ENCODE measurements around the gene SMURF1.

Gene SMURF1

DNA sequence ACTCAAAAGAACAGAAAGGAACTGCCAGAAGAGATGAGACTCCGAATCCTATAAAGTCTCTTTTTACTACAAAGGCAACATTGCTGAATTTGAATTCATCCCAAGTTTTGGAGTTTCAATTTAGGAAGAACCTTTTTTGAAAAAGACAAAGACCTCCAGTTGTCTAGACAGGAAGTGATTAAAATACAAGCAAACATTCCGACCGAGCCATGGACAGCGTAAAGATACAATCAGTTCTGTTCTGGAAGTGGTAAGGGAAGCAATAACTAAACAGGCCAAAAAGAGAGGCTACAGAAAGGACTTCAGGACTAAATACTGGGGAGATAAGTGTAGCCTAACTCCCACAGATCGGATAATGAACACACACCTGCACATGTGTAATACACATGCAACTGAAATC, 101.0 kb downstream of the SMURF1 start:
- no peak for DNase-seq

DNA sequence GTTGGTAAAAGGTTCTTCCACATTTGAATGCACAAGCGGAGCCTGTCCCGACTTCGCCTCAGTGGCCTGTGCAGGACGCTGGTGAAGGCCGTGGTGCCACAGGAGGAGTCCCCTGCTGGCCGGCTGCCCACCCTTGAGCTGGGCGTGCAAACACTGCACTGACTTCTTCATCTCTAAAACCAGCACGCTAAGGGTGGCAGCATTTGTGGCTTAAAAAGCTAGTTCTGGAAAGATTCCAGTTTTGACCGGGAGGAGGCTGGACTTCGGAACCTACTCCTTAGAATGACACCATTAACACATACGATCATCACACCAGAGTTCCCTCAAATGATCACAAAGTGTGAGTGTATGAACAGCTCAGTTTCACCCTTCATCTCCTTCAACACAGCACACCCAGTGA, 102.4 kb downstream of the SMURF1 start:
- no peak for DNase-seq

DNA sequence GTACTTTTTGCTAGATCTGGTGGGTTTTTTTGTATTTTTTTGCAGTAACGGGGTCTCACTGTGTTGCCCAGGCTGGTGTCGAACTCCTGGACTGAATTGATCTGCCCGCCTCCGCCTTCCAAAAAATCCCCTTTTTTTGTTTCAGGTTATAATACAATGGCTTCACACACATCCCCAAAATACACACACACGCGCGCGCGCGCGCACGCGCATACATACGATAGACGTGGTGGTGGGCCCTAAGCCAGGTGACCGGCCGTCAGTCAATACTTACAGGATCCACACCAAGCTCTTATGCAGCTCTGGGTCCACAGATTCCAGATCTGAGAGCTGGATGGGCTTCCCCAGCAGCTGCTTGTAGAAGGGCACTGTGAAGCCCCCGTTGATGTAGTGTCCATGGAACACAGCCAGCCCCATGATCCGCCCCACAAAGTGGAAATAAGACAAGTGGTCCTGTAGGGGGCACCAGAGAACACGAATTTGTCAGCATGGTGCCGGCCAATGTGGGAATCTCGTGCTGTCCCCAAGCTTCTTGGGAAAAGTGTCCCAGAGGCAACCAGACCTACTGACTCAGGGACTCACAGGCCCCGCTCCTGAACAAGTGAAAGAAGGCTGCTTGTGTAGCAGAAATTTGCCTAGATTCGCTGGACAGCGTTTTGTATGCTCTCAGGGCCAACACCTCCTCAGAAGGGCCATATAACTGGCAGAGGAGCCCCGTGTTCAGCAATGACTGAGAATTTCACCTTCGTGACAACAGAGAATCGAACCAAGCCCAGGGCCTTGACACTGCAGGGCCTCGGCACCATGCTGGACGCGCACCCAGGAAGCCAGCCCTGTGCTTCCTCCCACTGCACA, 103.6 kb downstream of the SMURF1 start:
- DNase-seq = peak; percentile 72

DNA sequence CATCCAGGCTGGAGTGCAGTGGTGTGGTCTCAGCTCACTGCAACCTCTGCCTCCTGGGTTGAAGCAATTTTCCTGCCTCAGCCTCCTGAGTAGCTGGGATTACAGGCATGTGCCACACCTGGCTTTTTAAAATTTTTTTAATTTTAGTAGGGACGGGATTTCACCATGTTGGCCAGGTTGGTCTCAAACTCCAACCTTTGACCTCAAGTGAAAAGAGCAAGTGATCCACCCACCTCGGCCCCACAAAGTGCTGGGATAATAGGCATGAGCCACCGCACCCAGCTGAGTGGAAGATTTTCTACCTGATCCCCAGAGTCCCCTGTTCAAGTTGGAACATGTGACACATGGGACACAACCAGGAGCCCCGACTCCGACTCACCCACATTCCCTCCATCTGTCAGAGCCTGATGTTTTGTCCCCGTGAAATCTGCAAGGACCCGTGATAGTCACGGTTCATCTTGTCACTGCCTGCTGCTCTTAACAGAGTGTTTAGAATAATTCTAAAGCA, 104.5 kb downstream of the SMURF1 start:
- no peak for DNase-seq

DNA sequence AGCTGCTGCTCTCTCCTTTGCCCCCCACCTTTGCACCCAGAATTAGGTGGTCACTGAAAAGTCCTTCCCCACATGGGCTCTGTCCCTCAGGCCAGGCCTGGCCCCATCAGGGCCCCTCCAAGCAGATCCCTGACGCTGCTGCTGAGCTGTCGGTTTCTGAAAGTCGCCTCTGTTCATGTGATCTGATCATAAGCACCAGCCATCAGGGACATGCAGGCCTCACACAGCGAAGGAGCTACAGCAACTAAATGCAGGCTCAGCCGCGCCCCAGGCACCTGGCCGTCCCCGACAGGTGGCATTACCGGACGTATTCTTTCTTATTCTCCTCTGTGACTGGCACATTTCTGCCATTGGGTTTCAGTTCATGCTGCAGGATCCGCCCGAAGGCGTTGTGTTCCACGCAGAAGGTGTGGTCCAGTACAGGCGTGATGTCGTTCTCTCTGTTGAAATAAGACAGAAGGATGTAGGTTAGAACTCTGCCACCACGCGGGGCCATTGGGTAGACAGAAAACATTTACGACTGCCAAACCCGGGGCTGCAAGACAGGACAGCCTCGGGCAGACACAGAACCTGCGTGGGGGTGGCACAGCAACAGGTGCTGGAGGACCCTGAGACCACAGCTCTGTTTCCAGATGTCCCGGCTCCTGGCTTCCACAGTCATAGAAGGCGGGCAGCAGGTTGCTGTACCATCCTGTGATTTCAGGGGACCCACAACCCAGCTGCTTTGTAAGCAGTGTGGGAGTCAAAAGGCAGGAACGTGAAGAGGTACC, 105.6 kb downstream of the SMURF1 start:
- no peak for DNase-seq

DNA sequence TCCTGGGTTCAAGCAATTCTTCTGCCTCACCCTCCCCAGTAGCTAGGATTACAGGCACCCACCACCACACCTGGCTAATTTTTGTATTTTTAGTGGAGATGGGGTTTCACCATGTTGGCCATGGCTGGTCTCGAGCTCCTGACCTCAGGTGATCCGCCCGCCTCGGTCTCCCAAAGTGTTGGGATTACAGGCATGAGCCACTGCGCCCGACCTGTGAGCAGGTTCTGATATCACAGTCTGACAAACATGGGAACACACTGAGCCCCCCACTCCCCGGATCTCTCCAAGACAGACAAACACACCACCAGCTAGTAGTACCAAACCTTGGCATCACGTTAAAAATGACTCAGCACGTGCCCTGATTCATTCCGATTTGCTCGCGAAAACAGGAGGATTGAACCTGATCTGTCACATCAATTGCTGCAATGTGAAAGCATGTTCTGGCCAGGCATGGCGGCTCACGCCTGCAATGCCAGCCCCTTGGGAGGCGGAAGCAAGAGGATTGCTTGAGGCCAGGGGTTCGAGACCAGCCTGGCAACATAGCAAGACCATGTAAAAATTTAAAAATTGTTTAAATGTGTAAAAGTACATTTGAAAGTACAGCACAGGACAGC, 106.5 kb downstream of the SMURF1 start:
- no peak for DNase-seq

DNA sequence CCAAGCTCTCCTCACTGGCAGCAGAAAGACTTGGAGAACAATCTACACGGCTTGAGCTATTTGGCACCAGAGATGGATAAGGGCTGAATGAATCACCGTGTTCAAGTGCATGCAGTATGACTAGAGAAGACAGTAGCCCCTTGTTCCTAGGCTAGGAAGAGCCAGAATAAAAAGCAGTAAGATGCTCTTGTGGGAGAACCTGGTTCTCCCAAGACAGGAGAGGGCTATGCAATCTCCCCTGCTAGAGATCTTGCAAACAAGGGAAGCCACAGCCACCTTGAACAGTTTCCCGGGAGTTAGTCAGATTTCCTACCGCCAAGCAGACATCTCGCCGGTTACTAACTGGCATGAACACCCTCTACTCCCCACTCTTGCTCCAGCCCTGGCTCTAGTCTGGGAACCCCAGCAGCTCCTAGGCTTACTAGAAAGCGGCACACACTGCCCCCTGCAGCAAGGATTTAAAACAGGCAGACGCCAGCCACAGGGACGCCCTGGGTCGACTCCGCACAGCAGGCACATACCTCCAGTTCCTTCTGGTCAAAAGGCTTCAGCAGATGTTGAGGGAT, 107.3 kb downstream of the SMURF1 start:
- DNase-seq = no peak

DNA sequence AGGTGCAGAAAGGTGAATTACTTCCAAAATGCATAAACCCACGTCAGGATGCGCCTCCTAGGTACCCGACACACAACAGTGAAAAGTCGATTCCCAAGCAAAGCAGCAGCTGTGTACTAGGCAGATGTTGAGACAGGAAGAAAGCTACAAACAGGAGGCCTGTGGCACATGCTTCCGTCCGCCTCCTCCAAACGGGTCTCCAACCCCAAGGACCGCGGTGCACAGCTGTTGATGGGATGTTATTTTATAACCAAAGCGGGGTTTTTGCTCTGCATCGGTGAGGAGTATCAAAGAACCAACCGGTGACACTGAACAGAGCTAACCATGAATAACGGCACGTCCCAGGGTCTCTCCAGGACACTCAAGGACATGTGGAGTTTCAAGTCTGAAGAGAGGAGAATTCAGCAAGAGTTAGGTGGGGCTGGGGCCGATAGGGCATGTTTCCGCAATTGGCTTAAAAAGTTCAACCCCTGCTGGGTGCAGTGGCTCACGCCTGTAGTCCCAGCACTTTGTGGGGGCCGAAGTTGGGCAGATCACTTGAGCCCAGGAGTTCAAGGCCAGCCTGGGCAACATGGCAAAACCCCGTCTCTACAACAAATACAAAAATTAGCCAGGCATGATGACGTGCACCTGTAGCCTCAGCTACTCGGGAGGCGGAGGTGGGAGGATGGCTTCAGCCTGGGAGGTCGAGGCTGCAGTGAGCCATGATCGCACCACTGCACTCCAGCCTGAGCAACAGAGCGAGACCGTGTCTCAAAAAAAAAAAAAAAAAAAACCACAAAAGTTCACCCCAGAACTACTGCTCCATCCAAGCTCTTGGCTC, 108.0 kb downstream of the SMURF1 start:
- no peak for DNase-seq

DNA sequence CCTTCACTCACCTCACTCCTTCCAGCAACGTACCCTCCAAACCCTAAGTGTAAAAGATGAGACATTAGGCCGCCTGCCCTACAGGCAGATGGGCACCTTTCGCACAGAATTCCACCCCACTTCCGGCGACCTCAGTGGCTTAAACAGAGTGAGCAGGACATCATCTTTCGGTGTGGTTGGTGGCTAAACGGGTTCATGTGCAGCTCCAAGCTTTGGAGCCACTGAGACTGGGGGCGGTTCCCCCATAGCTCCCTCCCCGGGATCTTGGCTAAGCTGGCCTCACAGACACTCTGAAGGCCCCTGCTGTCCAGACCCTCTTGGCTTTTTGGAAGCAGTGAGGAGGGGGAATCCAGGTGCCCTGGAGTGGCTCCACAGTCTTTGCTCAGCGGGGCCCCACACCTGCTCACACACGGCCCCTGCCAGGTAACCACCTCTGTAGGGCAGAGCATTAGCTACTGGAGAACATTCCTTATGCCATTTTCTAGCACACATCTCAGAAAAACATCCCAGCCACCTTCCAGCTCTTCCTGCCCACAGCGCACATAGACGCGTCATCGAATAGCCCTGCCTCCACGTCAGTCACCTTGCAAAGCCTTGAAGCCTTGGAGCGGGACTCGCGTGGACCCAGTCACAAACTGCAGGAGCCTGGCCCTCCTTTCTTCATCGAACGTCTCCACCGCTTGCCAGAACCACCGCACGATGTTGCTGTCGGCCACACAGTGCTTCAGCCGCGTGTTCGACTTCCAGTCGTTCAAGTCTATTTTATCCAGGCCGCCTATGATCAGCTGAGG, 108.8 kb downstream of the SMURF1 start:
- no peak for DNase-seq

DNA sequence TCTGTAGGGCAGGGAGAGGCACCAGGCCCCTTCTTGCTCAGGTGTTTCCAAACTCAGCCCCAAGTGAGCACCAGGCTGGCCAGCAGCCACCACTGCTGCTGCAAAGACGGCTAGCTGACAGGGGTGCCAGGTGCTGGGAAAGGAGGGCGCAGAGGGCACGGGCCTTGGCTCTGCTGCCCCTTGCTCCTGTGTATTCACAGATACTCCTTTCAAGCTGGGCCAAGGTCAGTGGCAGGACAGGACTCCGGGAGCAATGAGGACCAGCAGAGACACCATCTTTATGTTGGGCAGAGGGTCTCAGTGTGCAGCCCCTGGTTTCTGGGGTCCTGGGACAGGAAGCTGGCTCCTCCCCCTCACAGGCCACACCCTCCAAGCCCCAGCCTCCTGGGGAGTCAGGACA, 110.1 kb downstream of the SMURF1 start:
- DNase-seq = no peak

DNA sequence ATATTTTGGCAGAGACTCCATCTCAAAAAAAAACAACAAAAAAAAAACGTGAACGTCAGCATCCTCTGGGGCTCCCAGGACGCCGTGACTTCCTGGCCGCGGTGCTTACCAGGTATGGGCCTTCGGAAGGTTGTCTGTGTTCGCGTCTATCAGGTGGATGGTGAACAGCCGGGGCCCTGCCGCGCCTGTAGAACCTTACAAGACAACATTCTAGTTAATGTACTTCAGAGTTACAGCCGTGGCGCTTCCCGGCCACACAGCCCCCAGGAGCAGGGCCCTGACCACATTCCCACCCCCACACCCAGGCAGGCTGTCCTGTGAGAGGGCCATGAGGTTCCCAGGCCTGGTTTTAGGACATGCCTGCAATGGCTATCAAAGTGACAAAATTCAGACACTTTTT, 111.0 kb downstream of the SMURF1 start:
- no peak for DNase-seq

DNA sequence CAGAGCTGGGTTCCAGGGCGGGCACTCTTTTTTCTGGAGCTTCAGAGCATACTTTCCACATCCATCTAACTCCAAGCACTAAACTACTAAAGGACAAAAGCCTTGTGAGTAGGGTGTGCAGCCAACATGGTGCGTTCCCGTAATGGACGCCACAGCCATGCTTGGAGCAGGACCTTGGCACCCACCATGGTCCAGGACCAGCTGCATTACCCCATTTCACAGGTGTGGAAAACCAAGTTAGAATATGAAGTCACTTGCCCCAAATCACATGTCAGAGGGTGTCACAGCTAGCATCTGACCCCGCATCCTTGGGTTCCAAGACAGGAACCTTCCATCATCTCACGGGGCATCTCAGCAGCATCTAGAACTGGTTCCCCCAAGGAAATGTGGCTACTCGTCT, 112.4 kb downstream of the SMURF1 start:
- no peak for DNase-seq

DNA sequence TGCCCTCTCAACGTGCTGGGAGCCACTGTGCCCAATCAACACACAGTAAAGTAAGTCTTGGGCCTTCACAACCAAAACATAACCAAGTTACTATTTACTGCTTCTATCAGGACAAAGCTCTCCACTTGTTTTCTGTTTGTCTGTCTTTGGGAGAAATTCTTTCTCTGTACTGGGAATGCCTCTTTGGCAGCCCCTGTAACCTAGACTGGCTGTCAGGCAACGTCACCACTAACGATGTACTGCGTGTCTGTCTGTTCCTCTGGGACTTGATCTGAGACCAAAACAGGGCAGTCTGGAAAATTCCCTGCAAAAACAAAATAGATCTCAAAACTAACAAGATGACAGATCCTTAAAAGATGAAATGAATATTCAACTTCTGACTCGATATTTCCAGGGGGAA, 113.0 kb downstream of the SMURF1 start:
- DNase-seq = no peak

DNA sequence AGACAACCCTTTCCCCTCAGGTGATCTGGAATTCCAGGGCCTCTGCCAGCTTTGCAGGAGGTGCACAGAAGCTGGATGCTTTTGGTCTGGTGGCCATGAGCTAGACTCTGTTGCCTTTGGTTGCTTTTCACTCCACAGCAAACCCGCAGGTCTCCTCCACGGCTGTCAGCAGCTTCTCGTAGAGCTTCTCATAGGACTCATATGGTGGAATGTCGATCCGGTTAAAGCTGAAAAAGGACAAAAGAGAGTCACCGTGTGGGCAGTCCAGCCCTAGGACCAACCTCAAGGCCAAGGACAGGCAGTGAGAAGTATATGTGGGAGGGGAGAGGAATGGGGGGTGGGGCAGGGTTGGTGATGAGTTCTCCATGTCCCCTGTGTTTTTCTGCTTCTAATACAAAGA, 113.5 kb downstream of the SMURF1 start:
- no peak for DNase-seq

DNA sequence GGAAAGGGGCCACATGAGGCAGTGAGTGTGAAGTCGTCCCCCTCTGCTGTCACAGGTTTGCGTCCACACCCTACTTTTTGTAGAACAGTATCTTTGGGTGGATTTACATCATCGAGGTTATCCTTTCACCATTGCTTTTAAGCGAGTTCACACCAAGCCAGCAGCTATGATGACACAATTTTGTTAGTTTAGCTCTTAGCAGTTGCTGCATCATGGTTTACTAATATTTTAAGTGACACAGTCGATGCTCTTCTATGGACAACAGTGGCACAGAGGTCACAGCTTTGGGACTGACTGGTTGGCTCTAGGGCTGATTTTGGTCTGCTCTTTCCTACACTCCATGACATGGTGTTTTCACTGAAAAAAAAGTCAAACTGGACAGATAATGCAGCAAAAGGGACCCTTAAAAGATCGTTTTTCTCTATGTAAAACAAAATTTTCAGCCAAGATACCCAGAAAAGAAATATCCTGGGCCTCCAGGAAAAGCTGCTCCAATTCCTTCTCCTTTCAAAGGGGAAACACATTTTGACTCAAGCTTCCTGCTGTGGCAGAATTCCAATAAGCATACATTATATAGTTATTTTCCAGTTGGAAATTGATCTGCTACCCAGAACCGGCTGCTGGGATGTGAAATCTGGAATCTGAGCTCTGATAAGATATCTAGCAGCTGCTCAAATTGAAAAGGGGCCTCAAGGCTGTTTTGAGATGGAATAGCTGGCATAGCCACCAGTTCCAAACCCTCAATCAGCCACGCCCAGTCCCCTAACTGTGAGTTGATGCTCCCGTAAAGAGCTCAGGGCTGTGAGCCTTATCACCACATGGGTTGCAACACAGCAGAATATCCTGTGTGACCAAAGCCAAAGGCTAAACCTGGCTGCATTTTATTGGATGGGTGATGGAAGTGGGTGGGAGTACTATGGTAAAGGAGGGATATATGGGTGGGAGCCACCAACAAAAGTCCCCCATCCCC, 114.2 kb downstream of the SMURF1 start:
- DNase-seq = no peak

DNA sequence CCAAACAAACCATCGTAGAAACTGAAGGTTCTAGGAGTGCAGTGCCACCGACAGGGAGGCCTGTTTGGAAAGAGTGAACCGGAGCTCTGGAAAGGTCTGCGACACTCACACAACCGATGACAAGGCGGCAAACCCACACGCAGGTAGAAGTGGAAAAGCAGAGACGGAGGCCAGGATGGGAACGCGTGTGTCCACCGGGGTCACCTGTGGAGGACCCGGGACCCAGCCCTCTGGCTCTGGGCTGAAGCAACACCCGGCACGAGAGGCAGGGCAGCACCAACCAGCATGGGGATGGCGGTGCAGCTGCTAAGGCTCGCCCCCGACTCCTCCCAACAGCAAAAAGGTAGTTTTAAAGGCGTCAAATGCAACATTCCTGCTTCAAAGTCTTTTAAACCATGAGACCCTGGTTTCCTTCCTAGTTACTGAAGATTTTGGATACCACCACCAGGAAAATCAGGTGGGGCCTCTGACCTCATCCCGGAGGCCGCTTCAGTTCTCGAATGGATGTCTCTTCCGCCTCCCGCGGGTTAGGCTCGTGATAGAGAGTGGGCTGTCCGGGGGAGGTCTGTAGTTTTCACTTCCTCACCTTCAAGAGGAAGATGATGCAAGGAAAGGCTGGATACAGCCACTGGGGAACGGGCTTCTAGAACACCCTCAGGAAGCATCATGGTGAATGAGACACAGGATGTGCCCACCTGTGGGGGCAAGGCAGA, 115.5 kb downstream of the SMURF1 start:
- no peak for DNase-seq

DNA sequence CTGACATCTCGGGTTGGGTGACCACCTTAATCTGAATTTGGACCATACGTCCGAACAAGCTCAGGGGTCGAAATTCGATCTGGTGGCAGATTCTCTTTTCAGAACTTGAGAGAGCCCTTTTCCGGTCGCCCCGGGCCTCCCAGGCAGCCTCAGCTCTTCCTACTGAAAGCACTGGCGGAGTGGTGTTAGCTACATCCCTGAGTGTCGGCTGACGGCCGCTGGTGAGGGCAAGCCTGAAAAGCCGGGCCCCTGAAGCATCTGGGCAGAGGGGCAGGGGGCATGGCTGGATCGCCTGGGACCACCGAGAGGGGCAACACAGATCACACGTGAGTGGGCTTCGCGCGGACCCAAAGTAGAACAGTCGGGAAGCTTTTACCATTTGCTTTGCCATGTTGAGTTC, 116.1 kb downstream of the SMURF1 start:
- DNase-seq = no peak

DNA sequence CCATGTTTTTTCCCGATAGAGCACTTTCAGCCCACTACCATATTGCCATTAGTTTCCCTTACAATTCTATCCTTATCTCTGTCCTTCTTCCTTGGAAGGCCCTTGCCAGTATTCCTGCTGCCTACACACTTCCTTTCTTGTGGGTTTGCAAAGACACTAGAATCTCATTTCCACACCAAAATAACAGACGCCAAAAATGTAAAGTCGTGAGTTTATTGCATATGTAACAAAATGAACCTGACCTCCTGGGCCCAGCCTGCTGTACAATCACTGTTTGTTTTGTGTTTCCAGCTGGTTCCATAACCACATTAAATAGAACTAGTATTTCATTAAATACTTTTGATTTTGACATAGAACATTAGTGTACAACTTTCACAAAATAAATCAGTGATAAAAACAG, 116.7 kb downstream of the SMURF1 start:
- no peak for DNase-seq

DNA sequence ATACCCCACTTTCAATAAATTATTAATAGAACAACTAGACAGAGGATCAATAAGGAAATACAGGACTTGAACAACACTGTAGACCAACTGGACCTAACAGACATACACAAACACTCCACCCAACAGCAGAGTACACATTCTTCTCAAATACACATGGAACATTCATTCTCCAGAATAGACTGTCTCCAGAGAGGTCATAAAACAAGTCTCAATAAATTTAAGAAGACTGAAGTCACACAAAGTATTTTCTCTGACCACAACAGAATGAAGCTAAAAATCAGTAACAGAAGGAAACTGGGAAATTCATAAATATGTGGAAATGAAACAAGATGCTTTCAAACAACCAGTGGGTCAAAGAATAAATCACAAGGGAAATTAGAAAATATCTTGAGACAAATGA, 119.8 kb downstream of the SMURF1 start:
- DNase-seq = no peak
